HL-60 (cell line): Measurements from ENCODE around the gene LAMA2.

Source experiments
- CTCF ChIP-seq: IDR thresholded peaks from one replicate; pipeline ENCODE4 v1.5.1; 2011; ENCODE audit warnings: low read length, control low read depth, inconsistent platforms; ENCODE audit not compliant: insufficient read depth
- GABPA ChIP-seq: IDR thresholded peaks from 2 replicates; pipeline ENCODE4 v1.6.1; 2012; ENCODE audit warnings: low read depth
- REST ChIP-seq: IDR thresholded peaks from 2 replicates; pipeline ENCODE4 v1.6.1; 2012; ENCODE audit warnings: low read depth; ENCODE audit not compliant: insufficient replicate concordance

GRCh38 chr6:128886706-128887105 is 3.8 kb downstream of the LAMA2 start:
- TF ChIP-seq CTCF = no peak
- TF ChIP-seq REST = no peak
- no peak for TF ChIP-seq GABPA
